HCT116 (cell line): ENCODE data around the gene JAK2. TPM values are rescaled to one million over a fixed set of nuclear protein-coding genes. Genes with fewer than 3 reads are reported as not detected.

Source experiments
- ATAC-seq: fragments of 200-7000 bp; cut with Tn5 transposase; 2 replicates; pipeline ENCODE4 v1.9.1; 2020; ENCODE audit warnings: mild to moderate bottlenecking, moderate library complexity
- BruUV-seq: library from RNA; stranded (reverse); fragments of 400-500 nt; replicated peaks from 2 replicates; lab custom pipeline; 2021; lab: Mats Ljungman, UMichigan
- CTCF ChIA-PET: fragments of 300-600 bp; sonication (Branson Sonifier 250); formaldehyde crosslinking; loops from one replicate; lab custom pipeline; 2021; ENCODE audit warnings: antibody characterized with exemption; lab: Charles Lee
- POLR2A ChIA-PET: fragments of 300-600, 350-600 bp; sonication (Branson Sonifier 250); formaldehyde crosslinking; loops from one replicate; lab custom pipeline; 2021; ENCODE audit warnings: antibody characterized with exemption; lab: Charles Lee
- RAD21 ChIA-PET, 2 experiments: fragments of 300-600 bp; sonication (Branson Sonifier 250); formaldehyde crosslinking; loops; one replicate each; lab custom pipeline; 2023; ENCODE audit warnings: low total read pairs in 2 of 2; ENCODE audit not compliant: uncharacterized antibody in 2 of 2, unreplicated experiment in 2 of 2, low non-redundant PET in 1 of 2; lab: Charles Lee
- DNase-seq: peaks from one replicate; pipeline ENCODE4 v3.0.0-alpha.2; 2010; ENCODE audit warnings: low read depth, low spot score
- H2AFZ ChIP-seq: fragments of 200-600 bp; shearing (Covaris generic), sonication (generic); 2 replicates; pipeline ENCODE4 v1.6.1; 2017; ENCODE audit warnings: low read depth, mixed run types, mixed read lengths, antibody characterized with exemption, low read length; ENCODE audit not compliant: poor library complexity, severe bottlenecking
- H3K27ac ChIP-seq: 2 replicates; pipeline ENCODE4 v1.5.1; 2012; ENCODE audit warnings: low read depth, low read length
- H3K27me3 ChIP-seq: fragments of 200-600 bp; sonication (generic); 2 replicates; pipeline ENCODE4 v1.6.1; 2016; ENCODE audit warnings: mixed run types, low read length, mixed read lengths; ENCODE audit not compliant: insufficient read depth
- H3K36me3 ChIP-seq, 2 experiments: fragments of 200-500 bp in 1 of 2; fragments of 200-600 bp in 1 of 2; sonication (Bioruptor generic) in 1 of 2; sonication (generic) in 1 of 2; 2 replicates each; pipeline versions ENCODE4 v1.5.1 to v1.6.1; 2014 to 2016; ENCODE audit warnings: low read length in 2 of 2, inconsistent platforms in 1 of 2, mixed read lengths in 1 of 2, mixed run types in 1 of 2; ENCODE audit not compliant: insufficient read depth in 2 of 2, control insufficient read depth in 1 of 2
- H3K4me1 ChIP-seq, 2 experiments: fragments of 200-600 bp in 1 of 2; sonication (generic) in 1 of 2; 2 replicates each; pipeline versions ENCODE4 v1.5.1 to v1.6.1; 2012 to 2017; ENCODE audit warnings: low read length in 2 of 2, inconsistent platforms in 1 of 2, mild to moderate bottlenecking in 1 of 2, mixed read lengths in 1 of 2, mixed run types in 1 of 2, moderate library complexity in 1 of 2; ENCODE audit not compliant: insufficient read depth in 2 of 2, control insufficient read depth in 1 of 2
- H3K4me2 ChIP-seq: fragments of 200-600 bp; sonication (generic); 2 replicates; pipeline ENCODE4 v1.6.1; 2017; ENCODE audit warnings: mixed run types, low read length, mixed read lengths
- H3K4me3 ChIP-seq, 2 experiments: fragments of 200-600 bp in 1 of 2; sonication (generic) in 1 of 2; replicated peaks in 1 of 2; 2 replicates each; pipeline ENCODE4 v1.5.1; 2011 to 2016; ENCODE audit warnings: low read length in 2 of 2, control low read depth in 1 of 2, low read depth in 1 of 2, mild to moderate bottlenecking in 1 of 2, mixed read lengths in 1 of 2, mixed run types in 1 of 2
- H3K79me2 ChIP-seq: fragments of 200-600 bp; sonication (generic); 2 replicates; pipeline ENCODE4 v1.6.1; 2017; ENCODE audit warnings: mild to moderate bottlenecking, mixed run types, low read length, moderate library complexity, mixed read lengths; ENCODE audit not compliant: insufficient read depth
- H3K9ac ChIP-seq: fragments of 200-600 bp; sonication (generic); 2 replicates; pipeline ENCODE4 v1.6.1; 2016; ENCODE audit warnings: low read length, mixed read lengths
- H3K9me2 ChIP-seq: fragments of 200-600 bp; sonication (generic), shearing (Covaris generic); 2 replicates; pipeline ENCODE4 v1.6.1; 2017; ENCODE audit warnings: mixed run types, mild to moderate bottlenecking, moderate library complexity; ENCODE audit not compliant: insufficient read depth
- H3K9me3 ChIP-seq, 2 experiments: fragments of 200-500 bp in 1 of 2; fragments of 200-600 bp in 1 of 2; sonication (Bioruptor generic) in 1 of 2; sonication (generic) in 1 of 2; 2 replicates each; pipeline ENCODE4 v1.6.1; 2014 to 2017; ENCODE audit warnings: low read length in 2 of 2, mixed read lengths in 2 of 2, inconsistent platforms in 1 of 2, low read depth in 1 of 2, mild to moderate bottlenecking in 1 of 2, mixed run types in 1 of 2, moderate library complexity in 1 of 2; ENCODE audit not compliant: control insufficient read depth in 1 of 2, insufficient read depth in 1 of 2
- H4K20me1 ChIP-seq: fragments of 200-600 bp; sonication (generic), shearing (Covaris generic); 2 replicates; pipeline ENCODE4 v1.6.1; 2017; ENCODE audit warnings: mixed run types, mild to moderate bottlenecking, moderate library complexity; ENCODE audit not compliant: insufficient read depth
- CBX3 ChIP-seq: IDR thresholded peaks from 2 replicates; pipeline ENCODE4 v1.6.1; 2012; ENCODE audit warnings: low read depth
- CTCF ChIP-seq, 3 experiments: fragments of 200-600 bp in 1 of 3; sonication (generic) in 1 of 3; IDR thresholded peaks in 2 of 3; conservative IDR thresholded peaks in 1 of 3; 2 replicates each; pipeline ENCODE4 v1.5.1; 2012 to 2017; ENCODE audit warnings: low read depth in 2 of 3, low read length in 2 of 3, antibody characterized with exemption in 1 of 3, borderline replicate concordance in 1 of 3, control low read depth in 1 of 3, mild to moderate bottlenecking in 1 of 3, mixed read lengths in 1 of 3, mixed run types in 1 of 3, moderate library complexity in 1 of 3; ENCODE audit not compliant: insufficient read depth in 1 of 3
- ELF1 ChIP-seq: IDR thresholded peaks from 2 replicates; pipeline ENCODE4 v1.6.1; 2012; ENCODE audit warnings: low read depth, borderline replicate concordance
- FOSL1 ChIP-seq: IDR thresholded peaks from 2 replicates; pipeline ENCODE4 v1.6.1; 2012; ENCODE audit warnings: low read depth
- SIN3A ChIP-seq: IDR thresholded peaks from 2 replicates; pipeline ENCODE4 v1.6.1; 2012; ENCODE audit warnings: low read depth
- SP1 ChIP-seq: IDR thresholded peaks from 2 replicates; pipeline ENCODE4 v1.6.1; 2012; ENCODE audit warnings: low read depth
- SRF ChIP-seq: IDR thresholded peaks from 2 replicates; pipeline ENCODE4 v1.6.1; 2012; ENCODE audit warnings: low read depth
- YY1 ChIP-seq: IDR thresholded peaks from 2 replicates; pipeline ENCODE4 v1.6.1; 2011; ENCODE audit warnings: low read length, low read depth, moderate library complexity, mild to moderate bottlenecking; ENCODE audit not compliant: insufficient replicate concordance; ENCODE audit errors: extremely low read depth
- intact Hi-C: fragments of 100-400 bp; cut with micrococcal nuclease; formaldehyde crosslinking; loops from 2 replicates; pipeline ENCODE4 v1.10.0; 2022
- total RNA-seq: library from RNA; stranded (reverse); gene quantifications from one replicate; pipeline ENCODE4 v1.2.1, GENCODE V29; 2021; ENCODE audit not compliant: unreplicated experiment
- TF ChIP-seq, protein P1 (sequence below): IDR thresholded peaks from 2 replicates; pipeline ENCODE4 v1.6.1; 2012
- TF ChIP-seq, protein P2 (sequence below): IDR thresholded peaks from 2 replicates; pipeline ENCODE4 v1.6.1; 2012; ENCODE audit warnings: low read depth

The JAK2 gene
- total RNA-seq, 1 experiment from 2014 or later: 4.6 TPM

- Histone ChIP-seq H3K36me3 (no peaks in the 10 kb centered on the region), H4K20me1 (no peaks in the 10 kb centered on the region), H3K9me2 (no peaks in the 10 kb centered on the region), H2AFZ (no peak overlapping the region), H3K27me3 (no peaks in the 10 kb centered on the region), H3K27ac (no peak overlapping the region), H3K9ac (no peak overlapping the region), H3K4me2 (no peak overlapping the region), H3K9me3 (no peaks in the 10 kb centered on the region), H3K79me2 (no peaks in the 10 kb centered on the region), H3K4me3 (no peak overlapping the region), H3K4me1 (no peaks in the 10 kb centered on the region)
- TF ChIP-seq, protein P1, sequence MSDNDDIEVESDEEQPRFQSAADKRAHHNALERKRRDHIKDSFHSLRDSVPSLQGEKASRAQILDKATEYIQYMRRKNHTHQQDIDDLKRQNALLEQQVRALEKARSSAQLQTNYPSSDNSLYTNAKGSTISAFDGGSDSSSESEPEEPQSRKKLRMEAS: no peak
- no peak for TF ChIP-seq CBX3
- TF ChIP-seq CTCF (IDR thresholded peaks at IDR 0.05 in 2 of 3, conservative IDR thresholded peaks at IDR 0.05 in 1 of 3; ENCODE audit: borderline replicate concordance in 1 of 3, insufficient read depth in 1 of 3, low read depth in 2 of 3, low read length in 2 of 3): no peak
- TF ChIP-seq, protein P2, sequence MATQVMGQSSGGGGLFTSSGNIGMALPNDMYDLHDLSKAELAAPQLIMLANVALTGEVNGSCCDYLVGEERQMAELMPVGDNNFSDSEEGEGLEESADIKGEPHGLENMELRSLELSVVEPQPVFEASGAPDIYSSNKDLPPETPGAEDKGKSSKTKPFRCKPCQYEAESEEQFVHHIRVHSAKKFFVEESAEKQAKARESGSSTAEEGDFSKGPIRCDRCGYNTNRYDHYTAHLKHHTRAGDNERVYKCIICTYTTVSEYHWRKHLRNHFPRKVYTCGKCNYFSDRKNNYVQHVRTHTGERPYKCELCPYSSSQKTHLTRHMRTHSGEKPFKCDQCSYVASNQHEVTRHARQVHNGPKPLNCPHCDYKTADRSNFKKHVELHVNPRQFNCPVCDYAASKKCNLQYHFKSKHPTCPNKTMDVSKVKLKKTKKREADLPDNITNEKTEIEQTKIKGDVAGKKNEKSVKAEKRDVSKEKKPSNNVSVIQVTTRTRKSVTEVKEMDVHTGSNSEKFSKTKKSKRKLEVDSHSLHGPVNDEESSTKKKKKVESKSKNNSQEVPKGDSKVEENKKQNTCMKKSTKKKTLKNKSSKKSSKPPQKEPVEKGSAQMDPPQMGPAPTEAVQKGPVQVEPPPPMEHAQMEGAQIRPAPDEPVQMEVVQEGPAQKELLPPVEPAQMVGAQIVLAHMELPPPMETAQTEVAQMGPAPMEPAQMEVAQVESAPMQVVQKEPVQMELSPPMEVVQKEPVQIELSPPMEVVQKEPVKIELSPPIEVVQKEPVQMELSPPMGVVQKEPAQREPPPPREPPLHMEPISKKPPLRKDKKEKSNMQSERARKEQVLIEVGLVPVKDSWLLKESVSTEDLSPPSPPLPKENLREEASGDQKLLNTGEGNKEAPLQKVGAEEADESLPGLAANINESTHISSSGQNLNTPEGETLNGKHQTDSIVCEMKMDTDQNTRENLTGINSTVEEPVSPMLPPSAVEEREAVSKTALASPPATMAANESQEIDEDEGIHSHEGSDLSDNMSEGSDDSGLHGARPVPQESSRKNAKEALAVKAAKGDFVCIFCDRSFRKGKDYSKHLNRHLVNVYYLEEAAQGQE: no peak
- TF ChIP-seq SRF: no peak
- TF ChIP-seq YY1: no peak
- TF ChIP-seq SIN3A: no peak
- no peak for TF ChIP-seq ELF1
- no peak for TF ChIP-seq FOSL1
- TF ChIP-seq SP1: no peak
- ChIA-PET RAD21 (no interaction called here), POLR2A (no interaction called here), CTCF (no interaction called here)
- no TSS peak for BruUV-seq
- DNase-seq (no peak), ATAC-seq (no peak)
- intact Hi-C loops: no loop called here
These were observed 104.7 kb downstream of the JAK2 start for GRCh38 chr9:5089737-5090136.
